ENCODE data around the gene C1orf21. TPM values are rescaled to one million over a fixed set of nuclear protein-coding genes. Genes with fewer than 3 reads are reported as not detected.

The C1orf21 gene
- total and polyA plus RNA-seq, 2 donors, result 13.6 to 42.7 TPM

GRCh38 chr1:184664661-184665060, 277.8 kb downstream of the C1orf21 start:
- 92% methylated on average over 15 of the region's 15 CpGs for WGBS
- no peaks in the 10 kb centered on the region for H3K36me3 ChIP-seq (ENCODE audit: control insufficient read depth in 2 of 2, insufficient read depth in 2 of 2, low read length in 1 of 2)
- H3K4me1 ChIP-seq (ENCODE audit: control insufficient read depth in 2 of 2, insufficient read depth in 2 of 2, low read length in 2 of 2), result peaks cover 0 to 9% of the 10 kb centered on the region in 2 donors
- no peak overlapping the region for H3K4me3 ChIP-seq (ENCODE audit: low read length in 2 of 2)
- peaks cover 0 to 9% of the 10 kb centered on the region in 2 donors for H3K27me3 ChIP-seq (ENCODE audit: control insufficient read depth in 2 of 2, insufficient read depth in 1 of 2, low read length in 1 of 2)
- no peak overlapping the region for H3K27ac ChIP-seq (ENCODE audit: low read depth in 1 of 2, low read length in 1 of 2)
- no peak for DNase-seq (ENCODE audit: low read depth in 6 of 9, low spot score in 9 of 9)
- H3K9me3 ChIP-seq (ENCODE audit: control insufficient read depth in 2 of 2, insufficient read depth in 1 of 2, low read length in 1 of 2), result peaks cover 0 to 8% of the 10 kb centered on the region in 2 donors

- no peaks in the 10 kb centered on the region for H3K36me3 ChIP-seq (ENCODE audit: control insufficient read depth in 2 of 2, insufficient read depth in 2 of 2, low read length in 1 of 2)
- no peak for DNase-seq (ENCODE audit: low read depth in 6 of 9, low spot score in 9 of 9)
- H3K9me3 ChIP-seq (ENCODE audit: control insufficient read depth in 2 of 2, insufficient read depth in 1 of 2, low read length in 1 of 2), result peaks cover 0 to 8% of the 10 kb centered on the region in 2 donors
- no peak overlapping the region for H3K27ac ChIP-seq (ENCODE audit: low read depth in 1 of 2, low read length in 1 of 2)
- H3K4me1 ChIP-seq (ENCODE audit: control insufficient read depth in 2 of 2, insufficient read depth in 2 of 2, low read length in 2 of 2), result peaks cover 0 to 9% of the 10 kb centered on the region in 2 donors
- 94% methylated on average over 6 of the region's 6 CpGs for WGBS
- H3K4me3 ChIP-seq (ENCODE audit: low read length in 2 of 2), result no peak overlapping the region
- H3K27me3 ChIP-seq (ENCODE audit: control insufficient read depth in 2 of 2, insufficient read depth in 1 of 2, low read length in 1 of 2), result peaks cover 0 to 9% of the 10 kb centered on the region in 2 donors
Observed at GRCh38 chr1:184665360-184665759, 278.5 kb downstream of the C1orf21 start.

- peaks cover 0 to 5% of the 10 kb centered on the region in 2 donors for H3K27me3 ChIP-seq (ENCODE audit: control insufficient read depth in 2 of 2, insufficient read depth in 1 of 2, low read length in 1 of 2)
- peaks cover 0 to 1% of the 10 kb centered on the region in 2 donors for H3K4me1 ChIP-seq (ENCODE audit: control insufficient read depth in 2 of 2, insufficient read depth in 2 of 2, low read length in 2 of 2)
- H3K4me3 ChIP-seq (ENCODE audit: low read length in 2 of 2), result no peak overlapping the region
- peaks cover 0 to 3% of the 10 kb centered on the region in 2 donors for H3K9me3 ChIP-seq (ENCODE audit: control insufficient read depth in 2 of 2, insufficient read depth in 1 of 2, low read length in 1 of 2)
- 99% methylated on average over 1 of the region's 1 CpG for WGBS
- H3K36me3 ChIP-seq (ENCODE audit: control insufficient read depth in 2 of 2, insufficient read depth in 2 of 2, low read length in 1 of 2), result no peaks in the 10 kb centered on the region
- DNase-seq (ENCODE audit: low read depth in 6 of 9, low spot score in 9 of 9), result no peak
- H3K27ac ChIP-seq (ENCODE audit: low read depth in 1 of 2, low read length in 1 of 2), result no peak overlapping the region
Observed at GRCh38 chr1:184669391-184669790, 282.6 kb downstream of the C1orf21 start.

GRCh38 chr1:184672013-184672726, 285.3 kb downstream of the C1orf21 start:
- no peaks in the 10 kb centered on the region for H3K4me1 ChIP-seq (ENCODE audit: control insufficient read depth in 2 of 2, insufficient read depth in 2 of 2, low read length in 2 of 2)
- H3K27me3 ChIP-seq (ENCODE audit: control insufficient read depth in 2 of 2, insufficient read depth in 1 of 2, low read length in 1 of 2), result no peaks in the 10 kb centered on the region
- WGBS, result 91% methylated on average over 9 of the region's 9 CpGs
- no peak for DNase-seq (ENCODE audit: low read depth in 6 of 9, low spot score in 9 of 9)
- no peaks in the 10 kb centered on the region for H3K36me3 ChIP-seq (ENCODE audit: control insufficient read depth in 2 of 2, insufficient read depth in 2 of 2, low read length in 1 of 2)
- H3K9me3 ChIP-seq (ENCODE audit: control insufficient read depth in 2 of 2, insufficient read depth in 1 of 2, low read length in 1 of 2), result no peaks in the 10 kb centered on the region
- no peak overlapping the region for H3K27ac ChIP-seq (ENCODE audit: low read depth in 1 of 2, low read length in 1 of 2)
- no peak overlapping the region for H3K4me3 ChIP-seq (ENCODE audit: low read length in 2 of 2)

GRCh38 chr1:184673305-184673704, 286.5 kb downstream of the C1orf21 start:
- Histone ChIP-seq H3K4me1 (ENCODE audit: control insufficient read depth in 2 of 2, insufficient read depth in 2 of 2, low read length in 2 of 2) (no peaks in the 10 kb centered on the region), H3K27ac (ENCODE audit: low read depth in 1 of 2, low read length in 1 of 2) (no peak overlapping the region), H3K4me3 (ENCODE audit: low read length in 2 of 2) (no peak overlapping the region), H3K27me3 (ENCODE audit: control insufficient read depth in 2 of 2, insufficient read depth in 1 of 2, low read length in 1 of 2) (no peaks in the 10 kb centered on the region), H3K36me3 (ENCODE audit: control insufficient read depth in 2 of 2, insufficient read depth in 2 of 2, low read length in 1 of 2) (no peaks in the 10 kb centered on the region), H3K9me3 (ENCODE audit: control insufficient read depth in 2 of 2, insufficient read depth in 1 of 2, low read length in 1 of 2) (no peaks in the 10 kb centered on the region)
- 92% methylated on average over 9 of the region's 9 CpGs for WGBS
- DNase-seq (ENCODE audit: low read depth in 6 of 9, low spot score in 9 of 9), result no peak

DNA sequence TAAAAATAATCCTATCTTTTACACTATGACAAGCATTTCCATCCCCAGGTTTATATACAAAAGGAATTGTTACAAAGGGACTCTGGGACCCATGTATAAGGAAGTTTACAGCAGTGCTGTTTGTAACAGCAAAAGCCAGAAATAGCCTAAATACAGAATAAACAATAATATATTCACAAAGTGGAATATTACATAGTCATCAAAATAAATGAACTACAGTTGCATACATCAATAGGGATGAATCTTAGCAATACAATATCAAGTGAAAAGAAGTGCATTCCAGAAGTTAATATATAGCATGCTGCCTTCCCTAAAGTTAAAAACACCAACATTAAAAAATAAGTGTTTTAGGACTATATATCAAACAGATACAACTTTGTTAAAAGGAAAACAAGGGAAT, 290.5 kb downstream of the C1orf21 start:
- no peak overlapping the region for H3K4me3 ChIP-seq (ENCODE audit: low read length in 2 of 2)
- no peak for DNase-seq (ENCODE audit: low read depth in 6 of 9, low spot score in 9 of 9)
- H3K27me3 ChIP-seq (ENCODE audit: control insufficient read depth in 2 of 2, insufficient read depth in 1 of 2, low read length in 1 of 2), result no peaks in the 10 kb centered on the region
- H3K36me3 ChIP-seq (ENCODE audit: control insufficient read depth in 2 of 2, insufficient read depth in 2 of 2, low read length in 1 of 2), result no peaks in the 10 kb centered on the region
- H3K27ac ChIP-seq (ENCODE audit: low read depth in 1 of 2, low read length in 1 of 2), result no peak overlapping the region
- H3K4me1 ChIP-seq (ENCODE audit: control insufficient read depth in 2 of 2, insufficient read depth in 2 of 2, low read length in 2 of 2), result no peaks in the 10 kb centered on the region
- H3K9me3 ChIP-seq (ENCODE audit: control insufficient read depth in 2 of 2, insufficient read depth in 1 of 2, low read length in 1 of 2), result no peaks in the 10 kb centered on the region
